Measurements from ENCODE around the gene RIPOR2. TPM values are rescaled to one million over a fixed set of nuclear protein-coding genes. Genes with fewer than 3 reads are reported as not detected.

The RIPOR2 gene
- polyA plus RNA-seq, 3 donors: 154 to 181 (median 179) TPM

GRCh38 chr6:24825130-24825630 lies 110.6 kb downstream of the RIPOR2 start:
- TF ChIP-seq CTCF (IDR thresholded peaks at IDR 0.05): no peak
- Mint-ChIP-seq H3K36me3 (peaks cover 87 to 98% of the 10 kb centered on the region in 2 donors), H3K4me1 (no peaks in the 10 kb centered on the region), H3K27me3 (ENCODE audit: low read depth in 3 of 3) (peaks cover 0 to 2% (median 0%) of the 10 kb centered on the region in 3 donors), H3K4me3 (no peak overlapping the region), H3K9me3 (no peaks in the 10 kb centered on the region), H3K27ac (no peak overlapping the region)
- no peak overlapping the region for H3K9ac ChIP-seq (ENCODE audit: insufficient read depth, low read length, poor library complexity, severe bottlenecking)
- no peaks in the 10 kb centered on the region for H3K9me3 ChIP-seq (replicated peaks in 1 of 2; ENCODE audit: control insufficient read depth in 1 of 2, insufficient read depth in 1 of 2, low read length in 2 of 2)
- no peaks in the 10 kb centered on the region for H3K79me2 ChIP-seq (ENCODE audit: insufficient read depth, low read length)
- no peak overlapping the region for H3K4me2 ChIP-seq (replicated peaks; ENCODE audit: extremely low read depth, low read length, poor library complexity, severe bottlenecking)
- no peaks in the 10 kb centered on the region for H3K27me3 ChIP-seq (ENCODE audit: control insufficient read depth in 2 of 2, insufficient read depth in 2 of 2, low read length in 2 of 2)
- WGBS (ENCODE audit: insufficient coverage): 90% methylated on average over 2 of the region's 2 CpGs
- peaks cover 98 to 100% of the 10 kb centered on the region in 2 donors for H3K36me3 ChIP-seq (replicated peaks in 1 of 2; ENCODE audit: control insufficient read depth in 1 of 2, insufficient read depth in 2 of 2, low read length in 2 of 2)
- no peak overlapping the region for H2AFZ ChIP-seq (ENCODE audit: insufficient read depth, low read depth, low read length, poor library complexity, severe bottlenecking)
- no peak overlapping the region for H3K4me3 ChIP-seq (replicated peaks in 1 of 3; ENCODE audit: low read depth in 2 of 3, low read length in 3 of 3)
- H4K20me1 ChIP-seq (ENCODE audit: insufficient read depth, low read length): peaks cover 98% of the 10 kb centered on the region
- no peak overlapping the region for H3K27ac ChIP-seq (ENCODE audit: low read depth in 1 of 2, low read length in 2 of 2)
- DNase-seq: no peak
- H3K4me1 ChIP-seq (ENCODE audit: control insufficient read depth in 1 of 2, insufficient read depth in 2 of 2, low read length in 2 of 2): no peaks in the 10 kb centered on the region
- intact Hi-C loops (cut with micrococcal nuclease): no loop called here

- Histone ChIP-seq H2AFZ (ENCODE audit: insufficient read depth, low read depth, low read length, poor library complexity, severe bottlenecking) (no peak overlapping the region), H3K27ac (ENCODE audit: low read depth in 1 of 2, low read length in 2 of 2) (no peak overlapping the region), H3K9ac (ENCODE audit: insufficient read depth, low read length, poor library complexity, severe bottlenecking) (no peak overlapping the region), H4K20me1 (ENCODE audit: insufficient read depth, low read length) (peaks cover 97% of the 10 kb centered on the region), H3K36me3 (replicated peaks in 1 of 2; ENCODE audit: control insufficient read depth in 1 of 2, insufficient read depth in 2 of 2, low read length in 2 of 2) (peaks cover 97 to 100% of the 10 kb centered on the region in 2 donors), H3K9me3 (replicated peaks in 1 of 2; ENCODE audit: control insufficient read depth in 1 of 2, insufficient read depth in 1 of 2, low read length in 2 of 2) (no peaks in the 10 kb centered on the region), H3K4me1 (ENCODE audit: control insufficient read depth in 1 of 2, insufficient read depth in 2 of 2, low read length in 2 of 2) (no peaks in the 10 kb centered on the region), H3K4me2 (replicated peaks; ENCODE audit: extremely low read depth, low read length, poor library complexity, severe bottlenecking) (no peak overlapping the region), H3K27me3 (ENCODE audit: control insufficient read depth in 2 of 2, insufficient read depth in 2 of 2, low read length in 2 of 2) (no peaks in the 10 kb centered on the region), H3K79me2 (ENCODE audit: insufficient read depth, low read length) (no peaks in the 10 kb centered on the region), H3K4me3 (replicated peaks in 1 of 3; ENCODE audit: low read depth in 2 of 3, low read length in 3 of 3) (no peak overlapping the region)
- peaks cover 80 to 94% of the 10 kb centered on the region in 2 donors for H3K36me3 Mint-ChIP-seq
- no peaks in the 10 kb centered on the region for H3K4me1 Mint-ChIP-seq
- DNase-seq: no peak
- WGBS (ENCODE audit: insufficient coverage): 93% methylated on average over 3 of the region's 6 CpGs
- H3K9me3 Mint-ChIP-seq: no peaks in the 10 kb centered on the region
- H3K4me3 Mint-ChIP-seq: no peak overlapping the region
- H3K27me3 Mint-ChIP-seq (ENCODE audit: low read depth in 3 of 3): peaks cover 0 to 2% (median 0%) of the 10 kb centered on the region in 3 donors
- intact Hi-C loops (cut with micrococcal nuclease): no loop called here
- H3K27ac Mint-ChIP-seq: no peak overlapping the region
- TF ChIP-seq CTCF (IDR thresholded peaks at IDR 0.05): no peak
These were observed 111.4 kb downstream of the RIPOR2 start for GRCh38 chr6:24824142-24824938.

Measured in CD14-positive monocyte (primary cell).